H9 (cell line): Measurements from ENCODE around the gene CDC123. TPM values are rescaled to one million over a fixed set of nuclear protein-coding genes. Genes with fewer than 3 reads are reported as not detected.

Source experiments
- DNase-seq: peaks from one replicate; pipeline ENCODE4 v3.0.0-alpha.2; 2017
- H2AFZ ChIP-seq: one replicate; pipeline ENCODE4 v1.6.1; 2013; ENCODE audit warnings: mild to moderate bottlenecking, low read length, control low read depth, moderate library complexity
- H2AK5ac ChIP-seq: 2 replicates; pipeline ENCODE4 v1.6.1; 2013; ENCODE audit warnings: low read length, control low read depth, mixed read lengths; ENCODE audit not compliant: insufficient read length
- H2BK120ac ChIP-seq: one replicate; pipeline ENCODE4 v1.6.1; 2013; ENCODE audit warnings: low read depth, mild to moderate bottlenecking, low read length, control low read depth, inconsistent platforms; ENCODE audit not compliant: poor library complexity, severe bottlenecking
- H2BK12ac ChIP-seq: 2 replicates; pipeline ENCODE4 v1.6.1; 2013; ENCODE audit warnings: low read length, control low read depth, mixed read lengths, low read depth; ENCODE audit not compliant: insufficient read length
- H2BK15ac ChIP-seq: 2 replicates; pipeline ENCODE4 v1.6.1; 2013; ENCODE audit warnings: low read depth, low read length, control low read depth
- H2BK20ac ChIP-seq: one replicate; pipeline ENCODE4 v1.6.1; 2013; ENCODE audit warnings: low read depth, mild to moderate bottlenecking, low read length, control low read depth, inconsistent platforms; ENCODE audit not compliant: poor library complexity, severe bottlenecking
- H2BK5ac ChIP-seq: 2 replicates; pipeline ENCODE4 v1.6.1; 2013; ENCODE audit warnings: low read length, control low read depth, mixed read lengths; ENCODE audit not compliant: insufficient read length
- H3K14ac ChIP-seq: 2 replicates; pipeline ENCODE4 v1.6.1; 2013; ENCODE audit warnings: low read length, control low read depth; ENCODE audit not compliant: insufficient read depth
- H3K18ac ChIP-seq: 2 replicates; pipeline ENCODE4 v1.6.1; 2013; ENCODE audit warnings: low read depth, mild to moderate bottlenecking, mixed read lengths, low read length, control low read depth; ENCODE audit not compliant: insufficient read length
- H3K23ac ChIP-seq: 2 replicates; pipeline ENCODE4 v1.6.1; 2013; ENCODE audit warnings: low read length, control low read depth, mixed read lengths, low read depth; ENCODE audit not compliant: insufficient read length
- H3K23me2 ChIP-seq: 2 replicates; pipeline ENCODE4 v1.6.1; 2013; ENCODE audit warnings: low read depth, mild to moderate bottlenecking, mixed read lengths, low read length, control low read depth; ENCODE audit not compliant: insufficient read length, poor library complexity, severe bottlenecking
- H3K27ac ChIP-seq: 2 replicates; pipeline ENCODE4 v1.5.1; 2013; ENCODE audit warnings: low read length, control low read depth, mixed read lengths, low read depth; ENCODE audit not compliant: insufficient read length
- H3K27me3 ChIP-seq: 2 replicates; pipeline ENCODE4 v1.6.1; 2013; ENCODE audit warnings: low read length, control low read depth, inconsistent platforms; ENCODE audit not compliant: insufficient read depth
- H3K4ac ChIP-seq: 2 replicates; pipeline ENCODE4 v1.6.1; 2013; ENCODE audit warnings: low read depth, mild to moderate bottlenecking, control low read depth, inconsistent platforms, low read length, moderate library complexity
- H3K4me1 ChIP-seq: 2 replicates; pipeline ENCODE4 v1.6.1; 2013; ENCODE audit warnings: low read length, control low read depth, inconsistent platforms; ENCODE audit not compliant: insufficient read depth
- H3K4me2 ChIP-seq: 2 replicates; pipeline ENCODE4 v1.6.1; 2013; ENCODE audit warnings: low read length, control low read depth, mixed read lengths; ENCODE audit not compliant: insufficient read length, insufficient read depth
- H3K56ac ChIP-seq: 2 replicates; pipeline ENCODE4 v1.6.1; 2013; ENCODE audit warnings: low read depth, mild to moderate bottlenecking, mixed read lengths, low read length, control low read depth; ENCODE audit not compliant: insufficient read length
- H3K79me1 ChIP-seq: 2 replicates; pipeline ENCODE4 v1.6.1; 2013; ENCODE audit warnings: low read depth, mild to moderate bottlenecking, moderate library complexity, low read length, control low read depth, inconsistent platforms; ENCODE audit not compliant: insufficient read depth, poor library complexity, severe bottlenecking
- H3K79me2 ChIP-seq: 2 replicates; pipeline ENCODE4 v1.6.1; 2013; ENCODE audit warnings: low read length, control low read depth, inconsistent platforms; ENCODE audit not compliant: insufficient read depth
- H3K9ac ChIP-seq: 2 replicates; pipeline ENCODE4 v1.6.1; 2013; ENCODE audit warnings: low read length, control low read depth, mixed read lengths; ENCODE audit not compliant: insufficient read length; ENCODE audit errors: extremely low read depth
- H3K9me3 ChIP-seq: one replicate; pipeline ENCODE4 v1.6.1; 2013; ENCODE audit warnings: low read depth, low read length, inconsistent platforms; ENCODE audit not compliant: control insufficient read depth
- H3T11ph ChIP-seq: one replicate; pipeline ENCODE4 v1.6.1; 2013; ENCODE audit warnings: mild to moderate bottlenecking, low read length, control low read depth, inconsistent platforms
- H4K20me1 ChIP-seq: one replicate; pipeline ENCODE4 v1.6.1; 2013; ENCODE audit not compliant: control insufficient read depth, insufficient read length, insufficient read depth
- H4K5ac ChIP-seq: 2 replicates; pipeline ENCODE4 v1.6.1; 2013; ENCODE audit warnings: low read depth, mild to moderate bottlenecking, mixed read lengths, low read length, control low read depth; ENCODE audit not compliant: insufficient read length
- H4K8ac ChIP-seq: replicated peaks from 2 replicates; pipeline ENCODE4 v1.6.1; 2013; ENCODE audit warnings: low read length, control low read depth, mixed read lengths, low read depth; ENCODE audit not compliant: insufficient read length
- H4K91ac ChIP-seq: 2 replicates; pipeline ENCODE4 v1.6.1; 2013; ENCODE audit warnings: low read depth, mild to moderate bottlenecking, moderate library complexity, mixed read lengths, low read length, control low read depth; ENCODE audit not compliant: insufficient read length
- H3K27ac Mint-ChIP-seq, 3 experiments: 2 replicates in 2 of 3; 3 replicates in 1 of 3; pipeline ENCODE4 v1.8.0; 2020 to 2021; ENCODE audit warnings: mixed read lengths in 3 of 3, mild to moderate bottlenecking in 1 of 3, moderate library complexity in 1 of 3
- H3K27me3 Mint-ChIP-seq: 2 replicates; pipeline ENCODE4 v1.8.0; 2021; ENCODE audit warnings: low read depth, mild to moderate bottlenecking, moderate library complexity, mixed read lengths
- H3K36me3 Mint-ChIP-seq, 3 experiments: 2 replicates in 2 of 3; 3 replicates in 1 of 3; pipeline ENCODE4 v1.8.0; 2020 to 2021; ENCODE audit warnings: low read depth in 3 of 3, mixed read lengths in 3 of 3; ENCODE audit not compliant: insufficient read depth in 1 of 3
- H3K4me1 Mint-ChIP-seq, 2 experiments: 2 replicates each; pipeline ENCODE4 v1.8.0; 2020; ENCODE audit warnings: mixed read lengths in 2 of 2
- H3K4me3 Mint-ChIP-seq, 2 experiments: 2 replicates in 1 of 2; 3 replicates in 1 of 2; pipeline ENCODE4 v1.8.0; 2020 to 2021; ENCODE audit warnings: mild to moderate bottlenecking in 2 of 2, mixed read lengths in 2 of 2, moderate library complexity in 1 of 2
- H3K9me3 Mint-ChIP-seq, 2 experiments: 2 replicates in 1 of 2; 3 replicates in 1 of 2; pipeline ENCODE4 v1.8.0; 2020; ENCODE audit warnings: mild to moderate bottlenecking in 2 of 2, mixed read lengths in 2 of 2, moderate library complexity in 1 of 2
- CTCF ChIP-seq: fragments of 200-600 bp; sonication (generic); conservative IDR thresholded peaks from 3 replicates; pipeline ENCODE4 v1.8.0; 2021; ENCODE audit warnings: antibody characterized with exemption, mild to moderate bottlenecking
- WGBS: extraction: QIAGEN DNeasy Blood & Tissue Kit; methylation state at CpG from one replicate; pipeline ENCODE4 v1.1.7; 2013; ENCODE audit warnings: missing lambda C conversion rate, low lambda C conversion rate, mixed read lengths; ENCODE audit not compliant: insufficient read length; ENCODE audit errors: extremely low coverage; 5-methylcytosine and 5-hydroxymethylcytosine counted together
- total RNA-seq: library from RNA; stranded (reverse); gene quantifications from 2 replicates; pipeline ENCODE4 v1.2.1, GENCODE V29; 2021

CDC123 gene
- total RNA-seq, 1 experiment from 2014 or later, result 159 TPM

DNA sequence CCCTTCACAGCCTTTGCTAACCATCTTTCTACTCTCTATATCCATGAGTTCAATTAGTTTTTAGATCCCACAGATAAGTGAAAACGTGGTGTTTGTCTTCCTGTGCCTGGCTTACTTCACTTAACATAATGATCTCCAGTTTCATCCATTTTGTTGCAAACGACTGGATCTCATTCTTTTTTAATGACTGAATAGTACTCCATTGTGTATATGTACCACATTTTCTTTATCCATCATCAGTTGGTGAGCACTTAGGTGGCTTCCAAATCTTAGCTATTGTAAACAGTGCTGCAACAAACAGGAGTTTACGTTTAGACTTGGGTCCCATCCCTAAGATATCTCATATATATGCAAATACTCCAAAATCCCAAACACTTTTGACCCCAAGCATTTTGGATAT lies 9.1 kb downstream of the CDC123 start:
- H2BK120ac ChIP-seq, result no peak overlapping the region
- no peak overlapping the region for H4K8ac ChIP-seq
- H3K4me2 ChIP-seq, result no peak overlapping the region
- H3K14ac ChIP-seq, result no peak overlapping the region
- H3K27ac ChIP-seq, result no peak overlapping the region
- no peaks in the 10 kb centered on the region for H4K20me1 ChIP-seq
- no peak overlapping the region for H4K5ac ChIP-seq
- no peak overlapping the region for H2BK20ac ChIP-seq
- no peaks in the 10 kb centered on the region for H3K4me1 Mint-ChIP-seq
- H3T11ph ChIP-seq, result no peak overlapping the region
- H3K9ac ChIP-seq, result no peak overlapping the region
- no peaks in the 10 kb centered on the region for H3K27me3 ChIP-seq
- no peak for DNase-seq
- no peak overlapping the region for H2BK12ac ChIP-seq
- H3K4ac ChIP-seq, result no peak overlapping the region
- no peak overlapping the region for H2BK15ac ChIP-seq
- no peaks in the 10 kb centered on the region for H3K27me3 Mint-ChIP-seq
- no peak for TF ChIP-seq CTCF
- H3K9me3 ChIP-seq, result no peaks in the 10 kb centered on the region
- H3K23me2 ChIP-seq, result no peaks in the 10 kb centered on the region
- H3K4me3 Mint-ChIP-seq, result no peak overlapping the region
- no peak overlapping the region for H3K18ac ChIP-seq
- peaks cover 18% of the 10 kb centered on the region for H3K79me2 ChIP-seq
- no peak overlapping the region for H3K23ac ChIP-seq
- H3K4me1 ChIP-seq, result no peaks in the 10 kb centered on the region
- H4K91ac ChIP-seq, result no peak overlapping the region
- H2BK5ac ChIP-seq, result no peak overlapping the region
- no peak overlapping the region for H2AFZ ChIP-seq
- peaks cover 41 to 75% (median 71%) of the 10 kb centered on the region in 3 experiments for H3K36me3 Mint-ChIP-seq
- no peak overlapping the region for H3K27ac Mint-ChIP-seq
- H2AK5ac ChIP-seq, result no peak overlapping the region
- H3K79me1 ChIP-seq, result peaks cover 10% of the 10 kb centered on the region
- no peaks in the 10 kb centered on the region for H3K9me3 Mint-ChIP-seq
- WGBS, result no CpG with 5 or more reads among the region's 3 CpGs
- H3K56ac ChIP-seq, result no peak overlapping the region
